NCI-H460 (cell line): ENCODE measurements around the gene SLC66A2. TPM values are rescaled to one million over a fixed set of nuclear protein-coding genes. Genes with fewer than 3 reads are reported as not detected.

Experiments used
- DNase-seq: peaks from one replicate; pipeline ENCODE4 v3.0.0-alpha.2; 2016; ENCODE audit warnings: low read depth; ENCODE audit errors: extremely low read depth
- total RNA-seq: library from RNA; depleted of rRNA; stranded (reverse); fragments of >200 nt; shearing (Covaris generic); gene quantifications from 2 replicates; pipeline ENCODE4 v1.2.3, GENCODE V29; 2014

SLC66A2 gene
- total RNA-seq, 1 experiment from 2014 or later, result 17.0 TPM

GRCh38 chr18:79905389-79905911 is 46.0 kb downstream of the SLC66A2 start:
- no peak for DNase-seq

- DNase-seq, result no peak
These were observed 46.9 kb downstream of the SLC66A2 start for GRCh38 chr18:79904357-79905147.

GRCh38 chr18:79903787-79904356 is 47.6 kb downstream of the SLC66A2 start:
- DNase-seq, result no peak

GRCh38 chr18:79903071-79903635 is 48.3 kb downstream of the SLC66A2 start:
- DNase-seq, result no peak

- no peak for DNase-seq
These were observed 48.8 kb downstream of the SLC66A2 start for GRCh38 chr18:79902640-79903039.

GRCh38 chr18:79902075-79902474 is 49.4 kb downstream of the SLC66A2 start:
- DNase-seq, result no peak

- no peak for DNase-seq
These were observed 49.8 kb downstream of the SLC66A2 start for GRCh38 chr18:79901665-79902064.

- no peak for DNase-seq
These were observed 50.6 kb downstream of the SLC66A2 start for GRCh38 chr18:79900610-79901570.

- no peak for DNase-seq
These were observed 51.6 kb downstream of the SLC66A2 start for GRCh38 chr18:79899609-79900445.

GRCh38 chr18:79898952-79899608 is 52.4 kb downstream of the SLC66A2 start:
- DNase-seq, result no peak

GRCh38 chr18:79897940-79898625 is 53.4 kb downstream of the SLC66A2 start:
- no peak for DNase-seq

GRCh38 chr18:79896738-79897137 is 54.7 kb downstream of the SLC66A2 start:
- DNase-seq, result no peak

- DNase-seq, result no peak
These were observed 60.8 kb downstream of the SLC66A2 start for GRCh38 chr18:79890674-79891073.

- no peak for DNase-seq
These were observed 61.9 kb downstream of the SLC66A2 start for GRCh38 chr18:79889569-79889968.

- DNase-seq, result no peak
These were observed 63.4 kb downstream of the SLC66A2 start for GRCh38 chr18:79888016-79888415.

GRCh38 chr18:79887181-79888000 is 64.1 kb downstream of the SLC66A2 start:
- DNase-seq, result no peak

- no peak for DNase-seq
These were observed 66.3 kb downstream of the SLC66A2 start for GRCh38 chr18:79884963-79885728.
